Measurements from ENCODE around the gene AFF4. TPM values are rescaled to one million over a fixed set of nuclear protein-coding genes. Genes with fewer than 3 reads are reported as not detected.

AFF4 gene
- total RNA-seq, 1 experiment from 2014 or later: 38.6 TPM

- TF ChIP-seq MAX (IDR thresholded peaks at IDR 0.05) (no peak), CTCF (IDR thresholded peaks at IDR 0.05 in 2 of 3, conservative IDR thresholded peaks at IDR 0.05 in 1 of 3; ENCODE audit: borderline replicate concordance in 1 of 3, insufficient read depth in 1 of 3, low read depth in 2 of 3, low read length in 2 of 3) (no peak), FOSL1 (IDR thresholded peaks at IDR 0.05; ENCODE audit: low read depth) (no peak), CBX3 (IDR thresholded peaks at IDR 0.05; ENCODE audit: low read depth) (no peak), REST (IDR thresholded peaks at IDR 0.05; ENCODE audit: low read depth) (no peak)
- H3K4me2 ChIP-seq (ENCODE audit: low read length): no peak overlapping the region
- H3K9me3 ChIP-seq (ENCODE audit: control insufficient read depth in 1 of 2, insufficient read depth in 1 of 2, low read depth in 1 of 2, low read length in 2 of 2): no peaks in the 10 kb centered on the region
- H3K9me2 ChIP-seq (ENCODE audit: insufficient read depth): no peaks in the 10 kb centered on the region
- no peak overlapping the region for H3K4me3 ChIP-seq (replicated peaks in 1 of 2; ENCODE audit: low read depth in 1 of 2, low read length in 2 of 2)
- no peak overlapping the region for H3K27ac ChIP-seq (ENCODE audit: low read depth, low read length)
- intact Hi-C loops (cut with micrococcal nuclease): no loop called here
- no peak for ATAC-seq
- H2AFZ ChIP-seq (ENCODE audit: low read depth, low read length, poor library complexity, severe bottlenecking): no peak overlapping the region
- H3K36me3 ChIP-seq (ENCODE audit: control insufficient read depth in 1 of 2, insufficient read depth in 2 of 2, low read length in 2 of 2): peaks cover 0 to 6% of the 10 kb centered on the region in 2 experiments; a peak in 1 of 4 replicates
- no peaks in the 10 kb centered on the region; the same call in 1 of the 2 replicates for H4K20me1 ChIP-seq (ENCODE audit: insufficient read depth)
- peaks cover 32% of the 10 kb centered on the region for H3K79me2 ChIP-seq (ENCODE audit: insufficient read depth, low read length)
- peaks cover 10 to 25% of the 10 kb centered on the region in 2 experiments for H3K4me1 ChIP-seq (ENCODE audit: control insufficient read depth in 1 of 2, insufficient read depth in 2 of 2, low read length in 2 of 2)
- no peak for DNase-seq (ENCODE audit: low read depth, low spot score)
- no TSS peak for BruUV-seq (replicated peaks)
- ChIA-PET RAD21 (ENCODE audit: low non-redundant PET in 1 of 2, low total read pairs in 2 of 2, uncharacterized antibody in 2 of 2, unreplicated experiment in 2 of 2) (interaction anchor here in 1 of 2 experiments (0.6 kb wide), 1 partner anchor 37 kb away, joined by 4 read pairs; no protein-coding TSS in a partner anchor), CTCF (no interaction called here), POLR2A (no interaction called here)
- H3K27me3 ChIP-seq (ENCODE audit: insufficient read depth, low read length): no peaks in the 10 kb centered on the region
- no peak overlapping the region for H3K9ac ChIP-seq (ENCODE audit: low read length)
Observed at GRCh38 chr5:132965120-132965519, 1.7 kb upstream of the AFF4 start.
